GM18520 (cell line): Measurements from ENCODE around the gene LDLRAD4.

Experiments
- ATAC-seq: cut with Tn5 transposase; IDR thresholded peaks from one replicate; pipeline ENCODE4 v1.9.1; 2021; ENCODE audit not compliant: unreplicated experiment

LDLRAD4 gene

DNA sequence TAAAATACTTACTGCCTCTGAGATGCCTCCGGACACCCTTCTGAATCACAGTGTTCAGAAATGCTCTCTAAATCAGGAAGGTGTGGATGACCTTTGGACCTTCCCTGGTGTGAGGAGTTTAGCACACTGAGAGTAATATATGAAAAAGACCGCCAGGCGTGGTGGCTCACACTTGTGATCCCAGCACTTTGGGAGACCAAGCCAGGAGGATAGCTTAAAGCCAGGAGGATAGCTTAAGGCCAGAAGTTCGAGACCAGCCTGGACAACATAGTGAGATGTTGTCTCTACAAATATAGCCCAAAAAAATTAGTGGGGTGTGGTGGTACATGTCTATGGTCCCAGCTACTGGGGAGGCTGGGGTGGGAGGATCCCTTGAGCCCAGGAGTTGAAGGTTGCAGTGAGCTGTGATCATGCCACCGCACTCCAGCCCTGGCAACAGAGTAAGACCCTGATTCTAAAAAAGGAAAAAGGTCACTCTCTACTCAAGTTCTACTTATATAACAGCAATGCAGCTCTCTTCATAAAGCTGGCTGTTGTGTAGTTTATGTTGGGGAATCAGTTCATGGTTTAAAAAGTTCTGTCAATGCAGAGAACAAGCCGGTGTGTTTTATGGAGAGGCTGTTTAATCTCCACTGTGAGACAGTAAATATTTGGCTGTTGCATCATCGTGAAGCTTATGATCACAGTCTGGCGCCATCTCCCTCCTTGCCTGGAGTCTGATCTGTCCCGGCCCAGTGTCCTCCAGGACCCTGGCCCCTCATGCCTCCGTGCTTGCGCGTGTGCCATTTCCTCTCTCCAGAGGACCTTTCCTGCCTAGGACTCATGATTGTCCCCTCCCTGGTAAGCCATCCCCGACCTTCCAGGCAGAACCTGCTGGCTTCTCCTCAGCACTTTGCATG, 323.3 kb downstream of the LDLRAD4 start:
- no peak for ATAC-seq

DNA sequence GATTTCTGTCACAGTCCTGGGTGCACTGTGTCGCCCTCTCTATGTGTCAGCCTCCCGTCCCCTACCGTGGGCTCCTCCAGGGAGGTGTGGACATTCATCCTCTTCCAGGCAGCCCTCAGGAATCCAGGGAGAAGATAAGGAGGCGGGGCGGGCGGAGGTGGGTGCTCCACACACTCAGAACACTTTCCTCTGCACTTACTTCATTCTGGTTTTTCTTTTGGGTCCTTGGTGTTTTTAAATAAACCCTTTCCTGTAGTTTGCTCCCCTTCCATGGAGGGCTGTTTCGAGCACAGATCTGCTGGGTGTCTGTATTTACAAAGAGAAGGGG, 323.9 kb downstream of the LDLRAD4 start:
- ATAC-seq = no peak

DNA sequence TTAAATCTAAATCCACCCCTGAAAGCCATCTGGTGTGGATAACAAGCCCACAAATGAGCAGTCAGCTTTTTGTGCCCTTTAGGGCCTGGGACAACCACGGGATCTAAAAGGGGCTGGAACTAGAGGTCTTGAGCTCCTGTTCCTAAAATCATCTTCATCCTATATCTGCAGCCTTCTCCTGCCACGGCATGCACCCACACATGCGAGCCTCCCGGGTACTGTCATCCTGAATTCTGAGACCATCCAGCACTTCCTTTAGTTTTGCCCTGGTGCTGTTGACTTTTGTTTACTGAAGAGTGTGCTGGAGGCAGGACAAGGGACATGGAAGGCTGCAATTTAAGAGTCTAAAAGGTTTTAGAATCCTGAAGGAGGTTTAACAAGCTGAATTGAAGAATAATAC, 324.6 kb downstream of the LDLRAD4 start:
- ATAC-seq = no peak

DNA sequence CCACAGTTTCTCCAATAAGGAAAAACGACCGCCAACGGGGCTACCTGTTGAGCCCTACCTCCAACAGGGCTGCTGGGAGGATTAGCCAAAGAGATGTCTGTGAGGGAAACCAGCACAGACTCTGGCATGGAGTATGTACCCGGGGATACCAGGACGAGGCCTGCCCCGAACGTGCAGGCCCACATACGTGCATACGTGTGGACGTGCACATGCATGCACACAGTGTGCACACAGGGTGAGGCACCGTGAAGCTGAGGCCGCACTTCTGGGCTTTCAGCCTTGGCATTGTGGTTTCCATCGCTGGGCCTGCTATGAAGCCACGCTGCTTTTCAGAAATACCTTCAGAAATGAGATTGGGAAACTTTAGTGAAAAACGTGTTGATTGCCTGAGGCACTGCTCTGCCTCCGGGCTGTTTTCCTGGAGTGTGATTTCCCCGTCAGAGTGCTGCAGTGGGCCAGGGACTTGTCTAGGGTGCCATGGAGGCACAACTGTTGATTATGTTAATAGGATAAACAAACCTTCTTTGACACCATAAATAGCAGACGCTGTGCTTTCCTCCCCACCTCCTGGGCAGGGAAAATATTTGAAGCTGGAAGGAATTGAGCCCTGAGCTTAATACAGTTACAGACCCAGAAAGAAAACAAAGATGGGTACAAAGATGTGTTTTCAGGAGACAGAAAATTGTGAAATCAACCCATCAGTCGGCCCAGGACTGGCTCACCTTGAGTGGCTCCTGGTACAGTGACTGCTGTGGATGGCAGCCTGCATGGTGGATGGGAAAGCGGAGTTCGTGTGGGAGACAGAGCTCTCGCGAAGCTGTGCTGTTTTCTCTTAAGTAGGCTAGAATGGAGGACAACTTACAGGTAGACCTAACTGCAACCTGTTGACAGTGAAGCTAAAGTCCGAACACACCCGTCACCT, 325.5 kb downstream of the LDLRAD4 start:
- ATAC-seq = no peak

DNA sequence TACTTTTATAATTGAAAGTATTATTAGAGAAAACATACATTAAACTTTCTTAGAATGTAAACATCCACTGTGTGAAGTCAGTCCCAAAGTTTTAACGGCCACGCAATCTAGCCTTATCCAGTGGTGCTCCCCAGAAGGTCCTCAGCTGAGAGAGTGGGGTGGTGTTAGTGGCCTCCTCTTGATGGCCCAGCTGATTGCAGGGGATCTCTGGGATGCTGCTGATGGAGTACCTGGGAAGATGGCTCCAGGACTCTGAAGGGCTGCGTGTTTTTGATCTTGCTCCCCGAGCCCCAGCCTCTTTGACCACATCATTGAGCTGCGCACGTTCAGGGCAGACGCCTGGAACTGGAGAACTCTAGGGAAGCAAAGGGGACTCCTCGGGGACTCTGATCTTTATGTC, 326.4 kb downstream of the LDLRAD4 start:
- ATAC-seq = no peak

DNA sequence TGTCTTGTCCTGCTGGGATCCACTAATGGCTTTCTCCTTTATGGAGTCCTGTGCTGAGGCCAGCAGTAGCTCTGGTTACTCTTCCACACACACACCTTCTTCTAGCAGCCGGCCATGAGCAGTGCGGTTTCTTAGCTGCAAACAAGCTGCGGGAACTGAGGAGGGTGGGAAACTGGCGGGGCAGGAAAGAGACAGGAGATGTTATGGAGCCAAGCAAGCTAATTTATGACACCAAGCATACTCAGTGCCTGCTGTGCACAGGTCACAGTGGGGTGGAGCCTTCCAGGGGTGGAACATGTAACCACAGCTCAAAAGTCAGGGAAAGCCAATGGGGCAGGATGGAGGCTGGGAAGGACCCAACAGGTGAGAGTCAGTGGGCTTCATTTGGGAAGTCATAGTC, 327.0 kb downstream of the LDLRAD4 start:
- no peak for ATAC-seq

DNA sequence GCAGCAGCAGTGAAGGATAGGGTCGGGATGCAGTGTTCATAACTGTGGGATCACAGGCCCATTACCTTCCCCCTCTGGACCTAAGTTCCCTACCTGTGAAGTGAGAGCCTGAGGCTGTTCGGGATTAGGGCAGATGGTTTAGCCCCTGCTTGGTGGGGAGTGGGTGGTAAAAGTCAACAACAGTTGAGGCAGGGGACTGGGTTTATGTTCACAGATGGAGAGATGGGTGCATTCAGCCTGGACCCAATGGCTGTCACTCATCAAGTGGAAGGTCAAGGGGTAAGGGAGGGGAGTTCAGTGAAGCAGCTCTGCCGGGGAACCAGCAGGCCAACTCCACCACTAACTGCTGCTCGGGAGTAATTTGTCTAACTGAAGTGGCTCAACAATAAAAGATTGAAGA, 327.4 kb downstream of the LDLRAD4 start:
- ATAC-seq = no peak

DNA sequence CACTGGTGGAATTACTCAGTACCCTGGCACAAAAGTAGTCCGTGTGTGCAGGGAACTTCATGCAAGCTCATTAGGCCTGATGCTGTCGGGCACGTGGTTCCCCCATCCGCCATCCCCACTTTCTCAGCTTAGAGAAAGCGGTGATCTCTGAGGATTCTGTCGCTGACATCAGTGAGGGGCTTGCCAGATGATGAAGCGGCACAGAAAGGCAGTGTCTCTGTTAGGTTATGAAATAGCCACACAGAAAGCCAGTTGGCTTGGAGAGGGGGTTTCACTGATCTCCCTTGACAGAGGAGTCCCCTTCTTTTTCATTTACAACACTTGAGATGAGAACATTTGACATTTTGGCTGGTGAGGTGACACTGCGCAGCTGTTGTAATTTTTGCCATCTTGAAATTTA, 328.1 kb downstream of the LDLRAD4 start:
- ATAC-seq = no peak

DNA sequence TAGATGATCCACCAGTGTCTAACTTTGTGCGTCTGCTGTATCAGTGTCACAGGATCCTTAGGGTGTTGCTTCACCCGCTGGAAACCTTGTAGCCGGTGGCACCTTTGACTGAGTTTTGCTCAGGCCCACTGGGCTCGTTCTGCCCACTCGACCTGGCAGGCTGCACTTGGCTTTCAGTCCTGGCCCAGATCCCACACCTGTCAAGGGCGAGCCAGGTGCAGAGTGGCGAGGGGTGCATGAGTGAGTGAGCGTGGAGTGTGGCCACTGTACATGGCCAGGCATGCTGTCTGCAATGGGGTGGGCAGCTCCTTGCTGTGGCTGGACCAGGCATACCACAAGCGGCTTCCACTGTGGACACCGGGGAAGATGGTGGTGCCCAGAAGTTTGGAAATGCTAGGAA, 328.8 kb downstream of the LDLRAD4 start:
- ATAC-seq = no peak

DNA sequence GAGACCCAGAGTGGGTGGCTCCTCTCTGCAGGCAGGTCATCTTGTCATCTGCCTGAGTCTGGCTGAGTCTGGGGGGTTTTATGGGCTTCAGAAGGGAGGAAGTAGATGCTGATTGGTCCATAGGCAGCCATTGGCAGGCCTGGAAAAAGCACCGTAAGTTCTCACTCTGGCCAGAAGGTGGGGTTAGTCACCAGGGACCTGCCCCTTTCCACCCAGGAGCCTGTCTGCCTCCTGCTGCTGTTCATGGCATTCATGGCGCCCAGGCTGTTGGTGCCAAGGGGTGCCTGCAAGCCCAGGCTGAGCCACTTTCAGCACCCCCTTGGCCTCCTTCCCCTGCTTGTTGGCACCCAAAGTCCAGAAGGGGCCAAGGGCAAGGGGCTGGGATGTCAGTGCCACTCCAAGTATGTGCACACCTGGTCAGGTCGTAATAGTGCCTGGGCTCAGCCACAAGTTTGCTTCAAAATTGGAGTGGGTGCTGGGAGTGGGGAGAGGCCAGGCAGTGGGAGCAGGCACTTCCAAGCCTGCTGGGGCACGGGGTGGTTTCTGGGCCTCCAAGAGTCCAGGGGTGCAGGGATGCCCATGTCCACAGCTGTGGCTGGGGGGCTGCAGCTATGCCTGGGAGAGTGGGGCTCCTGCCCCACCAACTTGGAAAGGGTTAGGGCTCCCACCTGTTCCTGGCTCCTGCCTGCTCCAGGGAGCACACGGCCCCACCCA, 329.7 kb downstream of the LDLRAD4 start:
- ATAC-seq = no peak

DNA sequence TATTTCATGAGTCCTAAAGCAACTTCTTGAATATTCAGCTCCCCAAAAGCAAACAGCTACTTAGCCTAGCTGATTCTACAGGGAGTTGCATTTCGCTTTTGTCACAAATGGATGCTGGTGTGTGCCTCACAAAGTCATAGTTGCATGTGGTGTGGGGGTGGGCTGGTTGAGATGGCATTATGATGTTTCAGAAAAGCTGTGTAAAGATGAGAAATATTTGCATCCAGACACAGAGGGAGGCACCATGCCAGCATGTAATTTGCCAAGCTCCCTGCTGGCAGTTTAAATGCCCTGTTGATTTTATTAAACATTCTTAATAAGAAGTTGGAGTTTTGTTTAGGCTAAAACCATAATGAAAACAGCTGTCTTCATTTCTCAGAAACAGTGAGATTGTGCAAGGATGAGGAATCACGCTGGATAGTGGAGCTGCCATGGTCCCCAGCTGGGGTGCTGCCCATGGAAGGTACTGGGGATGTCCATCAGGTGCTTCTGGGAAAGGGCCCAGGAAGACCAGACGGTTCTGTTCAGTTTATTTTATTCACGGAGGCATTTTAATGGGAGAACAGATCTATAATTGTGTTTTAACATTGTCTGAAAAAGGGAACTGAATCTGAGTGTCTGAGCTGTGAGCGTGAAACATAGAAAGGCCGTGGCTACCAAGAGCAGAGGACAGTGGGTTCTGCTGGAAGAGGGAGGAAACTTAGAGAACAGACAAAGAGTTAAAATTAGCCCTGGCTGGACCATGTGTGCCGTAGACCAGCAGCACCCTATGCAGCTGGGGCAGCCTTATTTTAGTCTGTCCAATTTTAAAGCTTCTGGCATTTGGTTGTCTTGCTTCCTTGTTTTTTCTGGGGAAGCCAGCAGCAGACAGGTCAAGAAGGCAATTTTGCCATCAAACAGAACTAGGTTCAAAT, 330.7 kb downstream of the LDLRAD4 start:
- no peak for ATAC-seq

DNA sequence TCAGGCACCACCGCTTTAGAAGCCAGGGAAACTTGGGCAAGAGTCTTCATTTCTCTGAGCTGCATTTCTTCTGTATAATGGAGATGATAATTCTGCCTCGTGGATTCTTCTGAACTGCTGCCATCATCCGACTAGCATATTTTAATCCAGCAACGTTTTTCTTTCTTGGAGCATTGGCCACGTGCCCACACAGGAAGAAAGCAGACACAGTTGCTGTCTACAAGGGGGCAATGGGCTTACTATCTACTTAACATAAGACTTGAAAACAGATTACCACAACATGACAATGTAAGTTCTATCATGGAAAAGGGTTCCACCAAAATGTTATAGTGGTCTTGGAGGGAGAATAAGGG, 331.3 kb downstream of the LDLRAD4 start:
- ATAC-seq = no peak

DNA sequence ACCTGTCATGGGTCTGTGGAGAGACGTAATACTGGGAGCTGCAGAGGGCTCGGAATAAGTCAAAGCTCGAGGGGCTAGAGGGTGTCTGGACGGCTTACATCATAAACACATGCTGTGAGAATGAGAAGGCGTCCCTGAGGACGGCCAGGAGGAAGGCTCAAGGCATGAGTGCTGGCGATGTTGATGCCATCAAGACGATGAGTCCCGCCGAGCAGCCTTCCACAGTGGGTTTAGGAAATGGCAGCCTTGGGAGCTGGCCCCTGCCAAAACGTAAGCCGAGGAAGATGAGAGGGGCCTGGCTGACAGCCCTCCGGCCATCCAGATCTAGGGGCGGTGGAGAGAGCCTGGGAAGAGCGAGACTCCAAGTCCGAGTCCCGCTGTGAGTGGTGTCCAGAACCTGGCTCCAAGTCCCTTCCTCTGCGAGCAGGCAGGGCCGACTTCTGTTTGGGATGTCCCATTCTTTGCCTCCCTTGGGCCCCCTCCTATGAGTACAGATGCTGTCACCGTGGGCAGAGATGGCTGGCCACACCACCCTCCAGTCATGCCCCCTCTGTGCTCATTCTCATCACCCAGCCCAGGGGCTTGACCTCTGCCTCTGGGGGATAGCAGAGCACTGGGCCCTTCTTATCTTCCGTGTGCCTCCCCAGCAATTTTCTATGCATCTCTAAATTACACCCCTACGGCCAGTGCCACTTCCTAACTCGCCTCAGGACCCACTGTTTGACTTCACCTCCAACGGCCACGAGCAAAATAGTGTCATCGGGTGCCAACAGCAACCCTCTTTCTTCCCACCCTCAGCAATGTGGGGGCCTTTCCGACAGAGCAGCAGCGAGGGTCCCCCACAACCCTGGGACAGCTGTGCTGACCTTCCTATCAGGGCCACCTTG, 332.1 kb downstream of the LDLRAD4 start:
- no peak for ATAC-seq

DNA sequence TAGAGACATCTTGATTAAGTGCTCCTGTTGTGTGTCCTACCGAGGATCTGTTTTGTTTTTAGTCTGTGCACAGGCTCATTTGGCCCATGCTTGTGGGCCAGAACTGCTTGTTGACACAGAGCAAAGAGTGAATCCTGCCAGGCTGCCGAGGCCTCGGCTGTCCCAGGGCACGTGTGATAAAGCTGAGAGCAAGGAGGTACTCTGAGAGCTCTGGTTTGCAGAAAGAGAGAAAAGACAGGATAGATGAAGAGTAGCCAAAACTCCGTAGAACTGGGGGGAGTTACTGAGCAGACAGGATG, 332.7 kb downstream of the LDLRAD4 start:
- no peak for ATAC-seq

DNA sequence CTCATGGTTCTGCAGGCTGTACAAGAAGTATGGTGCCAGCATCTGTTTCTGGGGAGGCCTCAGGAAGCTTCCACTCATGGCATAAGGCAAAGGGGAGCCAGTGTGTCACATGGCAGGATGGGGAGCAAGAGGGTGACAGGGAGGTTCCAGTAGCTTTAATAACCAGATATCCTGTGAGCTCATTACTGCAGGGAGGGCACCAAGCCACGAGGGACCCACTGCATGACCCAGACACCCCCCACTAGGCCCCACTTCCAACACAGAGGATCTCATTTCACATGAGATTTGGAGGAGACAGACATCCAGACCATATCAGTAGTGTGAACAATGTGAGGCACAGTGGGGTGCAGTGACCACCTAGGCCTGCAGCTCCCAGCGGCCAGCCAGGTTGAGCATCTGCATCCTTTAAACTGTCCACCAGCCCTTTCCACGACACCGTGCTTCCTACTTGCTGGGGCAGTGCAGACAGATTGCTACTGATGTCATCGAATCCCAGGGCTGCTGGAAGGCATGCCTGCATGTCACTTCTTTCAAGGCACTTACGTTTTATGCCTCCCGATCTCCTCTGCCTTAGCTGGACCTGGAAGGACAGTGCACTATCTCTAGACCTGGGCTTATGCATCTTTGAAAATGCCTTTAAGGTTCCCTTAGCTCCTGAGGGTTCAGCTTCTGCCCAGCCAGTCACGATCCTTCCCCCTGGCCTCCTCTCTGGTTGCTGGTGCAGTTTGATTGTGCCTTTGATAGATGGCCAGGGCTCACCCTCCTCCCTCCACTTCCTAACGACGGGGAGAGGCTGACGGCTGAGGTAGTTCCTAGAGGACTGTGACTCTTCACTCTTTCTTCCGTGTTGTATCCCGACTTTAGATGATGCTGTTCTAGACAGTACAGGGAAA, 333.5 kb downstream of the LDLRAD4 start:
- no peak for ATAC-seq

DNA sequence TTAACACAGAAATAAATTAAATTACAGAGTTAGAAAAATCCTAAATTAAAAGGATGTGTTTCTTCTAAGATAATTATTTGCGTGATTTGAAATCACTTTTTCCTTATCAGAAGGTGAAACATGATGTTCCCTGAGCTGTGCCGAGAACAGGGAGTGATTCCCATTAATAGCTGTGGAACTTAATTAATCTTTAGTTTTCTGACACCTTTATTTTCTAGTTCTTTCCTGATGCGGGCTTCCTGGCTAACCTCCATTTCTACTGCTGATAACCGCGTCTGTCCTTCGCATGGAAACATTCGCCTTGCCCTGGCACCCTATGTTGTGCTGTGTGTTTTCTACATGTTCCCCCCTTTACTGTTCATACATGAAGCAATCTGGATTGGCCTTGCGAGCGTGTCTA, 334.9 kb downstream of the LDLRAD4 start:
- no peak for ATAC-seq

DNA sequence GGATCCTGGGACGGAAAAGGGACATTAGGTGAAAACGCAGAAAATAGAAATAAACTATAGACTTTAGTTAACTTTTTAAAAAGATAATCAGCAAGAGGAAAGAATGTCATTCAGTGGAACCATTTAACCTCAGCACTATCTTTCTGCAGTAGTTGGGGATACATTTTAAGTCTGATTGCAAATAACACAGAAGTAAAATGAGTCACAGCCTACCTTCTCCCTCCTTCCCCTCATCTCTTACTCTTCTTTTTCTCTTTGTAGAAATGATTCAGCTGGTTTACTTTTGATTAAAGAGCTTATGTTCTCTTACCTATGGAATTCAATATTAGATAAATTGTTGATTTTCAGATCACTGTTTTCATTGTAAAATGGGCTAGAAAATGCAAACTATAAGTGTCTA, 336.6 kb downstream of the LDLRAD4 start:
- no peak for ATAC-seq

DNA sequence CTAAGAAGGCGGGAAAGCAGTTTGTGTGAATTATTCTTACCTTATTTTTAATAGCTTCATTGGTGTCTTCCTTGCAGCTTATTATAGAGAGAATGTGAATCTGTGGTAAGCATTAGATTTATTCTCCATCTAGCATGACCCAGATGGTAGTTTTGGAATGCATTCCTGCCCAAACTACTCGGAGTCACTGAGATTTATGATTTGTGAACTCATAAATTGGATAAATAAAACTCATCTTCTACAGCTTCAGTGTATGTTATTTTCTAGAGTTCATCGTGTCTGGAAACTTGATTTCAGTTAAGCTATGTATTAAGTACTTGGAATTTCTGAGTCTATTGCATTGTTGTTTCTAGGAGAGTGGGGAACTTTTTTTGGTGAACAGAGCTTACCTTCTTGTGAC, 337.3 kb downstream of the LDLRAD4 start:
- no peak for ATAC-seq

DNA sequence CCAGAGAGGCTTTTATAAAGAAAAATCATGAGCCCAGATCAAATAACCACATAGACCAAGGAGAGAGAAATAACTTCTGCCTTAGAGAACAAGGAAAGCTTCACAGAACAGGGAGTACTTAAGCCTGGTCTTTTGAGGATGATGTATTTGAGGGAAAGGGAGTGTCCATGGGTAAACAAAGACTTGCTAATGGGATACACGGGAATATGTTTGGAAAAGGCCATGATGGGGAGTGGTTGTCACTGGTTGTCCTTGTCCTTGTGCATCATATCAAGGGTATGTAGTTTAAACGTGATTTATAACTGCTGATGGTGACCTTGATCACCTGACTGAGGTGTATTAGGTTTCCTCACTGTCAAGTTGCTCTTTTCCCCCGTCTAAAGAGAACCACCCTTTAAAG, 337.9 kb downstream of the LDLRAD4 start:
- no peak for ATAC-seq
